NB4 (cell line): Measurements from ENCODE around the gene CAMK4.

Source experiments
- DNase-seq: peaks from one replicate; pipeline ENCODE4 v3.0.0; 2010; ENCODE audit warnings: low read depth
- H3K4me3 ChIP-seq: one replicate; pipeline ENCODE4 v1.5.1; 2011; ENCODE audit warnings: mild to moderate bottlenecking, low read depth, low read length, moderate library complexity
- CTCF ChIP-seq: IDR thresholded peaks from one replicate; pipeline ENCODE4 v1.5.1; 2012; ENCODE audit warnings: low read depth, low read length
- MAX ChIP-seq: IDR thresholded peaks from 2 replicates; pipeline ENCODE4 v1.6.1; 2011; ENCODE audit warnings: low read depth, low read length
- MYC ChIP-seq: IDR thresholded peaks from 2 replicates; pipeline ENCODE4 v1.6.1; 2011; ENCODE audit warnings: low read depth, low read length
- POLR2A ChIP-seq: IDR thresholded peaks from 2 replicates; pipeline ENCODE4 v1.6.1; 2011; ENCODE audit warnings: mild to moderate bottlenecking; ENCODE audit not compliant: insufficient read length; ENCODE audit errors: extremely low read depth

Gene CAMK4

GRCh38 chr5:111507276-111507675 is 283.1 kb downstream of the CAMK4 start:
- TF ChIP-seq MAX (no peak), CTCF (no peak), POLR2A (no peak), MYC (no peak)
- DNase-seq = peak; percentile 10
- no peak overlapping the region for H3K4me3 ChIP-seq

- peak overlapping the region; percentile 11 for H3K4me3 ChIP-seq
- TF ChIP-seq MAX (no peak), CTCF (no peak), MYC (no peak), POLR2A (no peak)
- DNase-seq = no peak
These were observed 284.9 kb downstream of the CAMK4 start for GRCh38 chr5:111509119-111509518.

- DNase-seq = no peak
- TF ChIP-seq CTCF (no peak), MAX (no peak), MYC (no peak), POLR2A (no peak)
- H3K4me3 ChIP-seq = peak overlapping the region; percentile 85
These were observed 287.1 kb downstream of the CAMK4 start for GRCh38 chr5:111511174-111511830.

- no peak for TF ChIP-seq MAX
- TF ChIP-seq CTCF = no peak
- no peak for TF ChIP-seq POLR2A
- TF ChIP-seq MYC = no peak
- H3K4me3 ChIP-seq = peak overlapping the region; percentile 85
- no peak for DNase-seq
These were observed 287.7 kb downstream of the CAMK4 start for GRCh38 chr5:111511831-111512374.

GRCh38 chr5:111512375-111513130 is 288.4 kb downstream of the CAMK4 start, which contains the start of gene STARD4:
Gene STARD4, minus strand, starts transcription at chr5:111512535. Its CDS starts 5,102 bp downstream, at chr5:111507433.
- DNase-seq = peak; percentile 96
- H3K4me3 ChIP-seq = peak within 1 kb of the TSS; percentile 85
- TF ChIP-seq POLR2A (peak; percentile 90), CTCF (no peak), MYC (peak; percentile 33), MAX (peak; percentile 46)
